Memory B cell (primary cell): ENCODE measurements around the gene TLX2.

Experiments used
- ATAC-seq: fragments of 150-1000 bp; cut with Tn5 transposase; 2 replicates; pipeline ENCODE4 v1.10.0; 2021; ENCODE audit warnings: low read depth, mild to moderate bottlenecking, moderate library complexity
- DNase-seq, 2 donors: peaks; one replicate each; pipeline ENCODE4 v3.0.0; 2022; ENCODE audit warnings: low spot score in 2 of 2
- H3K27ac Mint-ChIP-seq: one replicate; pipeline ENCODE4 v1.8.0; 2022; ENCODE audit warnings: mild to moderate bottlenecking, moderate library complexity, mixed read lengths
- H3K27me3 Mint-ChIP-seq: one replicate; pipeline ENCODE4 v1.8.0; 2022; ENCODE audit warnings: mixed read lengths
- H3K36me3 Mint-ChIP-seq: one replicate; pipeline ENCODE4 v1.8.0; 2022; ENCODE audit warnings: mild to moderate bottlenecking, mixed read lengths
- H3K4me1 Mint-ChIP-seq: one replicate; pipeline ENCODE4 v1.8.0; 2022; ENCODE audit warnings: mixed read lengths
- H3K4me3 Mint-ChIP-seq: one replicate; pipeline ENCODE4 v1.8.0; 2022; ENCODE audit warnings: mild to moderate bottlenecking, moderate library complexity, mixed read lengths
- H3K9me3 Mint-ChIP-seq: one replicate; pipeline ENCODE4 v1.8.0; 2022; ENCODE audit warnings: mixed read lengths

The TLX2 gene

GRCh38 chr2:74528600-74529356, 14.5 kb downstream of the TLX2 start:
- ATAC-seq (peak; percentile 2), DNase-seq (no peak)
- H3K36me3 Mint-ChIP-seq = peaks cover 19% of the 10 kb centered on the region
- H3K9me3 Mint-ChIP-seq = no peaks in the 10 kb centered on the region
- no peaks in the 10 kb centered on the region for H3K27me3 Mint-ChIP-seq
- peak overlapping the region; percentile 94 for H3K27ac Mint-ChIP-seq
- H3K4me3 Mint-ChIP-seq = peak overlapping the region; percentile 95
- H3K4me1 Mint-ChIP-seq = peaks cover 46% of the 10 kb centered on the region

- peak; percentile 83 to 86 for DNase-seq
- H3K27me3 Mint-ChIP-seq = no peaks in the 10 kb centered on the region
- ATAC-seq = peak; percentile 80
- peak within 1 kb of the TSS; percentile 95 for H3K4me3 Mint-ChIP-seq
- peaks cover 19% of the 10 kb centered on the region for H3K36me3 Mint-ChIP-seq
- H3K4me1 Mint-ChIP-seq = peaks cover 46% of the 10 kb centered on the region
- H3K27ac Mint-ChIP-seq = peak within 1 kb of the TSS; percentile 94
- no peaks in the 10 kb centered on the region for H3K9me3 Mint-ChIP-seq
Measured at GRCh38 chr2:74529357-74530238, 15.3 kb downstream of the TLX2 start, which contains the start of the genes AUP1 and HTRA2. AUP1 (minus strand) TSS chr2:74529706; CDS start chr2:74529629, 77 bp downstream. HTRA2 (plus strand) TSS chr2:74529933; CDS start chr2:74530007, 74 bp downstream.

GRCh38 chr2:74530239-74531187, 16.3 kb downstream of the TLX2 start:
- DNase-seq = peak in 1 of 2 donors; percentile 51
- ATAC-seq = peak; percentile 19
- H3K36me3 Mint-ChIP-seq = peaks cover 19% of the 10 kb centered on the region
- H3K4me1 Mint-ChIP-seq = peaks cover 46% of the 10 kb centered on the region
- H3K27me3 Mint-ChIP-seq = no peaks in the 10 kb centered on the region
- H3K9me3 Mint-ChIP-seq = no peaks in the 10 kb centered on the region
- peak overlapping the region; percentile 95 for H3K4me3 Mint-ChIP-seq
- H3K27ac Mint-ChIP-seq = peak overlapping the region; percentile 94

GRCh38 chr2:74531666-74532065, 17.4 kb downstream of the TLX2 start:
- Mint-ChIP-seq H3K27me3 (no peaks in the 10 kb centered on the region), H3K27ac (peak overlapping the region; percentile 94), H3K4me1 (peaks cover 39% of the 10 kb centered on the region), H3K9me3 (no peaks in the 10 kb centered on the region), H3K36me3 (peaks cover 12% of the 10 kb centered on the region), H3K4me3 (no peak overlapping the region)
- ATAC-seq (no peak), DNase-seq (no peak)

- no peak for DNase-seq
- no peaks in the 10 kb centered on the region for H3K27me3 Mint-ChIP-seq
- H3K36me3 Mint-ChIP-seq = peaks cover 8% of the 10 kb centered on the region
- H3K4me1 Mint-ChIP-seq = peaks cover 36% of the 10 kb centered on the region
- no peaks in the 10 kb centered on the region for H3K9me3 Mint-ChIP-seq
- H3K4me3 Mint-ChIP-seq = peak overlapping the region; percentile 19
- peak overlapping the region; percentile 94 for H3K27ac Mint-ChIP-seq
- no peak for ATAC-seq
Measured at GRCh38 chr2:74532222-74532621, 18.0 kb downstream of the TLX2 start.

GRCh38 chr2:74533464-74533863, 19.2 kb downstream of the TLX2 start:
- H3K4me3 Mint-ChIP-seq = no peak overlapping the region
- H3K4me1 Mint-ChIP-seq = peaks cover 34% of the 10 kb centered on the region
- no peaks in the 10 kb centered on the region for H3K9me3 Mint-ChIP-seq
- H3K27ac Mint-ChIP-seq = peak overlapping the region; percentile 61
- no peaks in the 10 kb centered on the region for H3K36me3 Mint-ChIP-seq
- ATAC-seq (no peak), DNase-seq (no peak)
- H3K27me3 Mint-ChIP-seq = no peaks in the 10 kb centered on the region

- Mint-ChIP-seq H3K9me3 (peaks cover 3% of the 10 kb centered on the region), H3K36me3 (peaks cover 3% of the 10 kb centered on the region), H3K4me1 (peaks cover 37% of the 10 kb centered on the region), H3K27ac (no peak overlapping the region), H3K4me3 (no peak overlapping the region), H3K27me3 (no peaks in the 10 kb centered on the region)
- DNase-seq = no peak
- no peak for ATAC-seq
Measured at GRCh38 chr2:74534411-74534810, 20.2 kb downstream of the TLX2 start.

- Mint-ChIP-seq H3K36me3 (peaks cover 3% of the 10 kb centered on the region), H3K27ac (no peak overlapping the region), H3K27me3 (no peaks in the 10 kb centered on the region), H3K4me3 (no peak overlapping the region), H3K4me1 (peaks cover 40% of the 10 kb centered on the region), H3K9me3 (peaks cover 3% of the 10 kb centered on the region)
- ATAC-seq (no peak), DNase-seq (no peak)
Measured at GRCh38 chr2:74535440-74535965, 21.3 kb downstream of the TLX2 start.

- Mint-ChIP-seq H3K36me3 (peaks cover 3% of the 10 kb centered on the region), H3K27ac (no peak overlapping the region), H3K27me3 (no peaks in the 10 kb centered on the region), H3K4me1 (peaks cover 34% of the 10 kb centered on the region), H3K4me3 (no peak overlapping the region), H3K9me3 (peaks cover 3% of the 10 kb centered on the region)
- DNase-seq (no peak), ATAC-seq (no peak)
Measured at GRCh38 chr2:74536166-74536950, 22.1 kb downstream of the TLX2 start.

GRCh38 chr2:74537140-74537539, 22.9 kb downstream of the TLX2 start:
- peaks cover 3% of the 10 kb centered on the region for H3K9me3 Mint-ChIP-seq
- ATAC-seq (no peak), DNase-seq (no peak)
- peaks cover 3% of the 10 kb centered on the region for H3K36me3 Mint-ChIP-seq
- peaks cover 27% of the 10 kb centered on the region for H3K4me1 Mint-ChIP-seq
- no peaks in the 10 kb centered on the region for H3K27me3 Mint-ChIP-seq
- peak overlapping the region; percentile 99 for H3K27ac Mint-ChIP-seq
- H3K4me3 Mint-ChIP-seq = no peak overlapping the region

- Mint-ChIP-seq H3K4me3 (peak overlapping the region; percentile 94), H3K27me3 (no peaks in the 10 kb centered on the region), H3K27ac (peak overlapping the region; percentile 99), H3K36me3 (peaks cover 5% of the 10 kb centered on the region), H3K4me1 (peaks cover 25% of the 10 kb centered on the region), H3K9me3 (peaks cover 3% of the 10 kb centered on the region)
- DNase-seq = peak in 1 of 2 donors; percentile 29
- peak; percentile 96 for ATAC-seq
Measured at GRCh38 chr2:74538881-74539339, 24.7 kb downstream of the TLX2 start.

GRCh38 chr2:74540291-74540690, 26.0 kb downstream of the TLX2 start:
- peaks cover 3% of the 10 kb centered on the region for H3K9me3 Mint-ChIP-seq
- DNase-seq = no peak
- peaks cover 25% of the 10 kb centered on the region for H3K4me1 Mint-ChIP-seq
- H3K4me3 Mint-ChIP-seq = peak overlapping the region; percentile 44
- no peaks in the 10 kb centered on the region for H3K27me3 Mint-ChIP-seq
- no peak overlapping the region for H3K27ac Mint-ChIP-seq
- peaks cover 5% of the 10 kb centered on the region for H3K36me3 Mint-ChIP-seq
- no peak for ATAC-seq
